ENCODE data around the gene POU5F1. TPM values are rescaled to one million over a fixed set of nuclear protein-coding genes. Genes with fewer than 3 reads are reported as not detected.

POU5F1 gene
- total RNA-seq, 1 experiment from 2014 or later = 1.1 TPM

DNA sequence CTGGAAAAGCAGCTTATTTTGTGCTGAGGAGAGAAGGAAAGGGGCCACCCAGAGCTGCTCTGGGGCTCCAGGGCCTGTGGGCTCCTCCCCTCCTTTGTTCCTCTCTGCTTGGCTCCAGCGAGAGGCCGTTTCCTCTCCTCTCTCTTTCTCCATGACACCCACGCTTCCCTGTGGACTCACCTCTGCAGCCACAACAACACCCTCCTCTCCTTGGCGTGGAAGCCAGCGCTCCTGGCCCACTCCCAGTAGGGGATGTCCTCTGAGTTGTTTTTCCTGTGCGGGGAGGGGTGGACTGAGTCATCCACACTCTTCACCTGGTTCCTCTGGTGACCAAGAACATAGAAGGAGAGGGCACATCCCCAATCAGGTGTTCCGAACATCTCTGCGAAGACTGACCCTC lies 45.3 kb downstream of the POU5F1 start:
- TF ChIP-seq POLR2AphosphoS5 (IDR thresholded peaks at IDR 0.05; ENCODE audit: low read depth, low read length) = no peak
- TF ChIP-seq, protein P1, sequence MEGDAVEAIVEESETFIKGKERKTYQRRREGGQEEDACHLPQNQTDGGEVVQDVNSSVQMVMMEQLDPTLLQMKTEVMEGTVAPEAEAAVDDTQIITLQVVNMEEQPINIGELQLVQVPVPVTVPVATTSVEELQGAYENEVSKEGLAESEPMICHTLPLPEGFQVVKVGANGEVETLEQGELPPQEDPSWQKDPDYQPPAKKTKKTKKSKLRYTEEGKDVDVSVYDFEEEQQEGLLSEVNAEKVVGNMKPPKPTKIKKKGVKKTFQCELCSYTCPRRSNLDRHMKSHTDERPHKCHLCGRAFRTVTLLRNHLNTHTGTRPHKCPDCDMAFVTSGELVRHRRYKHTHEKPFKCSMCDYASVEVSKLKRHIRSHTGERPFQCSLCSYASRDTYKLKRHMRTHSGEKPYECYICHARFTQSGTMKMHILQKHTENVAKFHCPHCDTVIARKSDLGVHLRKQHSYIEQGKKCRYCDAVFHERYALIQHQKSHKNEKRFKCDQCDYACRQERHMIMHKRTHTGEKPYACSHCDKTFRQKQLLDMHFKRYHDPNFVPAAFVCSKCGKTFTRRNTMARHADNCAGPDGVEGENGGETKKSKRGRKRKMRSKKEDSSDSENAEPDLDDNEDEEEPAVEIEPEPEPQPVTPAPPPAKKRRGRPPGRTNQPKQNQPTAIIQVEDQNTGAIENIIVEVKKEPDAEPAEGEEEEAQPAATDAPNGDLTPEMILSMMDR (IDR thresholded peaks at IDR 0.05) = no peak
- no peak for TF ChIP-seq TCF7L2 (IDR thresholded peaks at IDR 0.05; ENCODE audit: low read depth, low read length)
- no peak for TF ChIP-seq SIN3A (IDR thresholded peaks at IDR 0.05; ENCODE audit: borderline replicate concordance, insufficient read depth, low read depth, low read length)
- Histone ChIP-seq H3K36me3 (ENCODE audit: control insufficient read depth, insufficient read depth, low read length) (no peaks in the 10 kb centered on the region), H3K4me3 (ENCODE audit: low read depth in 2 of 2, low read length in 2 of 2) (no peak overlapping the region), H3K27me3 (ENCODE audit: control insufficient read depth, insufficient read depth, low read length) (peaks cover 2% of the 10 kb centered on the region; the same call in 1 of the 2 replicates), H3K9me3 (ENCODE audit: control insufficient read depth, insufficient read depth, low read depth, low read length) (no peaks in the 10 kb centered on the region), H3K4me1 (ENCODE audit: control insufficient read depth, insufficient read depth, low read length) (peaks cover 20% of the 10 kb centered on the region), H3K27ac (ENCODE audit: low read length) (no peak overlapping the region)
- in situ Hi-C loops (cut with HindIII; ENCODE audit: low pct_unique_long_range_greater_than_20kb, low sequenced_read_pairs) = no loop called here
- CTCF ChIA-PET = no interaction called here
- POLR2A ChIA-PET = no interaction called here
- ATAC-seq = no peak
- BruUV-seq (replicated peaks) = no TSS peak
- intact Hi-C loops (cut with micrococcal nuclease; ENCODE audit: unreplicated experiment) = no loop called here
- DNase-seq (ENCODE audit: low read depth, low spot score) = no peak

DNA sequence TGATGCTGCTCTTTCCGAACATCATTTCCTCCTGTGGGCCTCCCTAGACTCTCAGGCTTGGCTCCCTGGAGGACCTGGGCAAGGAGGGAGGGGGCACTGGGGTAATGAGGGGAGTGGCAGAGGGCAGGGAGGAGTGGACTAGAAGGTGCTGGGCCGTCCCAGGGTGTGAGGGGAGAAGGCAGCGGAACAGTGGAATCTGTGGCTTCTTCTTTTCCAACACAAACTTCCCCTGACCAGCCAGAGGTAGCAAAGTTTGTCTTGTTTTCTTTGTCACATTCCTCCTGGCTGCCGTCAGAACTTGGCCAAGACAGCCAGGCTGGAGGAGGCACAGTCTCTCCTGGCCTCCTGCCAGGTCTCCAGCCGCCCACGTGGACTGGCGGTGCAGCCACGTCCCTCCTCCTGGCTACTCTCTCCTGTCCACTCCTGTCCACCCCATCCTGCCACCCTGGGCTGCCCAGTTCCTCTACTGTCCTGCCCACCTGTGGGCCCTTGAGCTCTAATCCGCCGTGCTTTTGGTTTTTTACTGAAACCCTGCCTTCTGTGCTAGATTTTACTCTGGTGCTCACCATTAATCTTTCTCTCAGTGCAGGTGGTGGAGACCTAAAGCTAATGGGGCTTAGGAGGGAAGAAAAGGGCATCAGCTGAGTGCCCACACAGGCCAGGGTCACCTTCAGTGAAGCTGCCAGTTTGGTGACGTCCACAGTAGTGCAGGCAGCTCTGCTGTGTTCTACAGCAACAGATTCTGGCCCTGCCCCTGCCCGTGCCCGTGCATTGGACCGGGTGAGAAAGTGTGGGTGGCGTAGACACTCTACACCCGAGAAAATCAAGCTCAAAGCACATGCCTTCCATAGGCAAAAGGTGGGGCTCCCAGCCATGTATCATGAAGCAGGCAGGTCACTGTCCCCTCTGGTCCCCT lies 47.4 kb downstream of the POU5F1 start:
- intact Hi-C loops (cut with micrococcal nuclease; ENCODE audit: unreplicated experiment) = no loop called here

More for the DNA sequence above, 47.4 kb downstream of the POU5F1 start:
- in situ Hi-C loops (cut with HindIII; ENCODE audit: low pct_unique_long_range_greater_than_20kb, low sequenced_read_pairs) = no loop called here
- Histone ChIP-seq H3K4me3 (ENCODE audit: low read depth in 2 of 2, low read length in 2 of 2) (0 out of 4 replicates have a peak overlapping the region, but pooled peaks of 1 of the 2 experiments have one; percentile 0), H3K36me3 (ENCODE audit: control insufficient read depth, insufficient read depth, low read length) (no peaks in the 10 kb centered on the region), H3K4me1 (ENCODE audit: control insufficient read depth, insufficient read depth, low read length) (peaks cover 20% of the 10 kb centered on the region), H3K9me3 (ENCODE audit: control insufficient read depth, insufficient read depth, low read depth, low read length) (no peaks in the 10 kb centered on the region), H3K27me3 (ENCODE audit: control insufficient read depth, insufficient read depth, low read length) (no peaks in the 10 kb centered on the region), H3K27ac (ENCODE audit: low read length) (peak overlapping the region; percentile 62; the same call in 1 of the 2 replicates)
- BruUV-seq (replicated peaks) = no TSS peak
- ATAC-seq (peak; percentile 80), DNase-seq (ENCODE audit: low read depth, low spot score) (no peak)
- ChIA-PET POLR2A (no interaction called here), CTCF (no interaction called here)
- TF ChIP-seq, protein P2, sequence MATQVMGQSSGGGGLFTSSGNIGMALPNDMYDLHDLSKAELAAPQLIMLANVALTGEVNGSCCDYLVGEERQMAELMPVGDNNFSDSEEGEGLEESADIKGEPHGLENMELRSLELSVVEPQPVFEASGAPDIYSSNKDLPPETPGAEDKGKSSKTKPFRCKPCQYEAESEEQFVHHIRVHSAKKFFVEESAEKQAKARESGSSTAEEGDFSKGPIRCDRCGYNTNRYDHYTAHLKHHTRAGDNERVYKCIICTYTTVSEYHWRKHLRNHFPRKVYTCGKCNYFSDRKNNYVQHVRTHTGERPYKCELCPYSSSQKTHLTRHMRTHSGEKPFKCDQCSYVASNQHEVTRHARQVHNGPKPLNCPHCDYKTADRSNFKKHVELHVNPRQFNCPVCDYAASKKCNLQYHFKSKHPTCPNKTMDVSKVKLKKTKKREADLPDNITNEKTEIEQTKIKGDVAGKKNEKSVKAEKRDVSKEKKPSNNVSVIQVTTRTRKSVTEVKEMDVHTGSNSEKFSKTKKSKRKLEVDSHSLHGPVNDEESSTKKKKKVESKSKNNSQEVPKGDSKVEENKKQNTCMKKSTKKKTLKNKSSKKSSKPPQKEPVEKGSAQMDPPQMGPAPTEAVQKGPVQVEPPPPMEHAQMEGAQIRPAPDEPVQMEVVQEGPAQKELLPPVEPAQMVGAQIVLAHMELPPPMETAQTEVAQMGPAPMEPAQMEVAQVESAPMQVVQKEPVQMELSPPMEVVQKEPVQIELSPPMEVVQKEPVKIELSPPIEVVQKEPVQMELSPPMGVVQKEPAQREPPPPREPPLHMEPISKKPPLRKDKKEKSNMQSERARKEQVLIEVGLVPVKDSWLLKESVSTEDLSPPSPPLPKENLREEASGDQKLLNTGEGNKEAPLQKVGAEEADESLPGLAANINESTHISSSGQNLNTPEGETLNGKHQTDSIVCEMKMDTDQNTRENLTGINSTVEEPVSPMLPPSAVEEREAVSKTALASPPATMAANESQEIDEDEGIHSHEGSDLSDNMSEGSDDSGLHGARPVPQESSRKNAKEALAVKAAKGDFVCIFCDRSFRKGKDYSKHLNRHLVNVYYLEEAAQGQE (IDR thresholded peaks at IDR 0.05; ENCODE audit: insufficient read depth in 1 of 2, low read depth in 2 of 2, low read length in 1 of 2) = no peak
- peak; percentile 52; the same call in 1 of the 2 replicates for TF ChIP-seq POLR2AphosphoS5 (IDR thresholded peaks at IDR 0.05; ENCODE audit: low read depth, low read length)
- no peak for TF ChIP-seq TCF7L2 (IDR thresholded peaks at IDR 0.05; ENCODE audit: low read depth, low read length)
- no peak for TF ChIP-seq SIN3A (IDR thresholded peaks at IDR 0.05; ENCODE audit: borderline replicate concordance, insufficient read depth, low read depth, low read length)
- TF ChIP-seq, protein P1 (IDR thresholded peaks at IDR 0.05) = no peak

All from Panc1 (cell line).